Measurements from ENCODE around the gene LINGO4.

DNA sequence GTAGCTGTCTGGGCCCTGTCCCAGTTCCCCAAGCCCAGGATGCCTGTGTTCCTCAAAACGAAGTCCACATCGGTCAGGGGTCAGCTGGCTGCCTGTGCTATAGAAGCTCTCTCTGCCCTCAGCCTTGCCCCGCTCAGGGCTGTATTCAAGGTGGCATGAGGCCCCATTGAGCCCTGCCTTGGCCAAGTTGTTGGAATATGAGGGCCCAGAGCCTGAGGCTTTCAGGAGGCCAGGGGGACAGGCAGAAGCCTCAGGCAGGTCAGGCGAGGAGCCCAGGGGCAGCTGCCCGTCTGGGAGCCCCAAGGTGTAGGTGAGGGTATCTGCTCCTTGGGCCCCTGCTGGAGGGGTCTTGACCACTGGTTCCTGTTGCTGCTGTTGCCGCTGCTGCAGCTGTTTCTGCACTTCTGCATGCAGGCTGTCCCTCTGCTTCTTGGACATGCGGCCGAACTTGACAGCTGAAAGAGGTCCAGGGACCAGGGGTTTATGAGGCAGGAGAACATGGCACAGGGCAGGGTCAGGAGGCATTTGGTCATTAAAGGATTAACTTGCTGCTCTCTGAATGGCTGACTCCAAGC, 9.8 kb upstream of the LINGO4 start:
- TF ChIP-seq, protein P1, sequence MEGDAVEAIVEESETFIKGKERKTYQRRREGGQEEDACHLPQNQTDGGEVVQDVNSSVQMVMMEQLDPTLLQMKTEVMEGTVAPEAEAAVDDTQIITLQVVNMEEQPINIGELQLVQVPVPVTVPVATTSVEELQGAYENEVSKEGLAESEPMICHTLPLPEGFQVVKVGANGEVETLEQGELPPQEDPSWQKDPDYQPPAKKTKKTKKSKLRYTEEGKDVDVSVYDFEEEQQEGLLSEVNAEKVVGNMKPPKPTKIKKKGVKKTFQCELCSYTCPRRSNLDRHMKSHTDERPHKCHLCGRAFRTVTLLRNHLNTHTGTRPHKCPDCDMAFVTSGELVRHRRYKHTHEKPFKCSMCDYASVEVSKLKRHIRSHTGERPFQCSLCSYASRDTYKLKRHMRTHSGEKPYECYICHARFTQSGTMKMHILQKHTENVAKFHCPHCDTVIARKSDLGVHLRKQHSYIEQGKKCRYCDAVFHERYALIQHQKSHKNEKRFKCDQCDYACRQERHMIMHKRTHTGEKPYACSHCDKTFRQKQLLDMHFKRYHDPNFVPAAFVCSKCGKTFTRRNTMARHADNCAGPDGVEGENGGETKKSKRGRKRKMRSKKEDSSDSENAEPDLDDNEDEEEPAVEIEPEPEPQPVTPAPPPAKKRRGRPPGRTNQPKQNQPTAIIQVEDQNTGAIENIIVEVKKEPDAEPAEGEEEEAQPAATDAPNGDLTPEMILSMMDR (conservative IDR thresholded peaks at IDR 0.05 in 1 of 2, IDR thresholded peaks at IDR 0.05 in 1 of 2; ENCODE audit: low read depth in 1 of 2, low read length in 2 of 2), result no peak
- TF ChIP-seq EZH2 (IDR thresholded peaks at IDR 0.05; ENCODE audit: low read length, missing control alignments), result no peak
